HG03354 (cell line): ENCODE measurements around the gene GNAZ.

Experiments
- ATAC-seq: cut with Tn5 transposase; IDR thresholded peaks from one replicate; pipeline ENCODE4 v1.9.1; 2021; ENCODE audit warnings: mild to moderate bottlenecking; ENCODE audit not compliant: unreplicated experiment, poor library complexity, severe bottlenecking

Gene GNAZ

GRCh38 chr22:23073526-23074229 lies 3.4 kb downstream of the GNAZ start:
- no peak for ATAC-seq

DNA sequence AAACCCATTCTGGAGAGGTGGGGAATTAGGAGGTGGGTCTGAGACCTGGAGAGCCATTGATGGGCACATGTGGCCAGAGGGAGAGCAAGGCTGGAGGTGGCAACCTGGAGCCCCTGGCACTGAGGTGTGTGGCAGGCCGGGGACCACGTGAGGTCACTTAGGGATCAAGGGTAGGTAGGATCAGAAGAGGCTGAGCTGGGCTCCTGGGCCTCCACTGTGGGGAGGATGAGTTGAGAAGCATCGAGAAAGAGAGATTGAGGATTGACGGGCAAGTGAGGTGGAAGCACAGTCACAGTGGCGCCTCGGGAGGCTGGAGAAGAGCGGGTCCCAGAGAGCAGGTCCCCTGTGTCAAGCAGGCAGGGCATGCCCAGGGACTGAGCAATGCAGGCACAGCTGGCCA lies 4.1 kb downstream of the GNAZ start:
- ATAC-seq, result no peak

DNA sequence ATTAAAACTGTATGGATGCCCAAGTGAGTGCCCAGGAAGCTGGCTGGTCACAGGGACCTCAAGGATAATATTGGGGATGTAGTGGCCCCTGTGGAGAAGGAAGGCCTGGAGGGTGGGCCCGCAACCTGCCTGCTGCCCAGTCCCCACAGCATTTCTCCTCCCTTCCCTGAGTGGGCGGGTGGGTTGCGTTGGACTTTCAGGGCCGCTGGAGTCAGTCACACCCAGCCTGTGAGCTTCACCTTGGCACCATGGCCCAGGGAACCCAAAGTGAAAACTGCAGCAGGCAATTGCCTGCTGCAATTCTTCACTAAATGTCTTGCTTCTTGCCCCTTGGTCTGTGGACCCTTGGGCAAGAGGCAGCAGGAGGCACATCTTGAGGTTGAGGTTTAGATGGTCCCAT lies 4.7 kb downstream of the GNAZ start:
- no peak for ATAC-seq

DNA sequence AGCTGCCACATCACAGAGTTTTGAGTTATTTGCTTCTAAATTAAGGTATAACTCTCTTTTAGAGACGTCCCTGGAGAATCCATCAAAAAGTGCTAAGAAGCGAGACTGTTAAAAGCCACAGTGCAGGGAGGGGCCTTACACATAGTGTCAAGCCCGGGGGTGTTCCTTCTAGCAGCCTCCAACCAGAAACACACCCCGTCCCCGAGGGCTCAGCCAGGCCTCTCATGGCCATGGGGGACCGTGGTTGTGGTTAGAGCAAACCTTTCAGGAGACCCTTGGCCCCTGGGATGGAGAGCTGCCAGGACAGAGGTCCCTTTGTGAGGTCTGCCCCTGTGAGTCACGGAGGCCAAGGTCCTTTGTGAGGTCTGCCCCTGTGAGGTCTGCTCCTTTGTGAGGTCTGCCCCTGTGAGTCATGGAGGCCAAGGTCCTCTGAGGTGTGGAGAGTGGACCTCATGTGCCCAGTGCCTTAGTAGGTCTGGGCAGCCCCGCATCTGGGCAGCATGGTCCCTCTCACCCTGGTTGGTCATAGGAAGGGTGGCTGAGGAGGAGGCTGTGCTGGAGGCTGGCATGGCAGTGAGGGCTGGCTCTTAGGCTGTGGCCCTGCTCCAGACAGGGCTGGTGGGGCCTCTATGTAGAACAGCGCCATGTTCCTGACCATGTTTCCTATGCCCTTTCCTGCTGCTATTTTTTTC lies 5.4 kb downstream of the GNAZ start:
- ATAC-seq, result no peak

DNA sequence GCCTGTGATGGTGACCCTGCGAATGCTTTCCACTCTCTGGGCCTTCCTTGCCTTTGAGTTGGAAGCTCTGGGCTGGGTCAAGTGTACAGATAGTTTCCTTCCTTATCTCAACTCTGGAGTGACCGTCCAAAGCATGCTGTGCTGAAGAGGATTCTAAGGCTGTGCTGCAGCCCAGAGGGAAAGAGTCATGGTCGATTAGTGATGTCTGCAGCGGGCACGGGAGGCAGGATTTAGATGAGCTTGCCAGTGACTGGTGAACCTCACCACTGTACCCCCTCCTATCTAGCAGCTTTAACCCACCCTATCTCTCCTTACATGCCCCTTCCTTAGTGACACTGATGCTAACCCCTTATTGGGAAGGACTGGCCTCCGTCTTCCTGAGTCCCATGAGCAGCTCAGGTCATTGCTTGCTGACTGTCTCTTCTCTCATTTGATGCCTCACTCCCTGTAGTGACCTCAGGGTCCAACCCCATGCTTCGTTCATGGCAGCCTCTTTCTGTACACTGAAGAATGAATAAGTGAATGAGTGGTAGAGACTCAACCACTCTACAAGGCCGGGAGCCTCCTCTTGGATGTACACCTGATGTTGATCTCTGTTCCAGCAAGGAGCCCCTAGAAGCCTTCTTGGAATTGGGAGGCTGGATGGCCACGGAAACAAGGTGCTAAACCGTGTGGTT lies 6.7 kb downstream of the GNAZ start:
- ATAC-seq, result no peak

GRCh38 chr22:23077627-23078461 lies 7.5 kb downstream of the GNAZ start:
- ATAC-seq, result no peak

GRCh38 chr22:23078462-23078787 lies 8.1 kb downstream of the GNAZ start:
- no peak for ATAC-seq

- no peak for ATAC-seq
Observed at GRCh38 chr22:23079240-23079768, 9.0 kb downstream of the GNAZ start.

- no peak for ATAC-seq
Observed at GRCh38 chr22:23079814-23080521, 9.6 kb downstream of the GNAZ start.

GRCh38 chr22:23080613-23081290 lies 10.4 kb downstream of the GNAZ start:
- no peak for ATAC-seq

DNA sequence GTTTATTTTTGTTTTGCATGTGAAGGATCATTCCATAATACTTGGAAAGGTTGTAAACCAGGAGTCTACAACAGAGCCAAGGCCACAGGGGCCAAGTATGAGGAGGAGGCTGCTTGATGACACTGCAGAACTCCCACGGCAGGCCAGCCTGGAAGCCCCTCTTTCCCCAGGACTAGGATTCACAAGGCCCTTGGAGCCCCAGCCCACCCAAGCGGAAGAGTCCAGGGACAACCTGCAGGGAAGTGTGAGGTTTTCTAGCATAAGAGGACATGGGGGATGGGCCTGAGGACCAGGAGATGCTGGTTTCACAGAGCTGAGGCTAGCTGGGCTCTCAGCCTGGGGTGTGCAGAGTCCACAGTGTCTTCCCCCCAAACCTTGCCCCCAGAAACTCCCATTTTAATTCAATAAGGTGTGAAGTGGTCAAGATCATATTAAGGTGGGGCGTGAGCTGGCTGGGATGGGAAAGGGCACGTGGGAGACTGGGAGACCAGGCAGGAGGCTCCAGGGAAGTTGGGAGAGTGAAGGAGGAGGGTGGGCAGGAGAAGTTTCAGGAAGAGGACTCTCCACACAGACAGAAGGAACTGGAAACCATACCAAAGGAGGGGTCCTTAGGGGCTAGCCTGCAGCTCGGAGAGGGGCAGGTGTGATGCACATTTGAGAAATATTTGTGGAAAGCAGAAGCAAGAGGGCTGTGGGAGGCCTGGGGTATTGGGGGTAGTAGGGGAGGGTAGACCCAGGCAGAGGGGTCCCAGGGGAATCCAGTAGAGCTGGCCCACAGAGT lies 12.4 kb downstream of the GNAZ start:
- no peak for ATAC-seq

GRCh38 chr22:23083315-23084021 lies 13.1 kb downstream of the GNAZ start:
- ATAC-seq, result no peak

DNA sequence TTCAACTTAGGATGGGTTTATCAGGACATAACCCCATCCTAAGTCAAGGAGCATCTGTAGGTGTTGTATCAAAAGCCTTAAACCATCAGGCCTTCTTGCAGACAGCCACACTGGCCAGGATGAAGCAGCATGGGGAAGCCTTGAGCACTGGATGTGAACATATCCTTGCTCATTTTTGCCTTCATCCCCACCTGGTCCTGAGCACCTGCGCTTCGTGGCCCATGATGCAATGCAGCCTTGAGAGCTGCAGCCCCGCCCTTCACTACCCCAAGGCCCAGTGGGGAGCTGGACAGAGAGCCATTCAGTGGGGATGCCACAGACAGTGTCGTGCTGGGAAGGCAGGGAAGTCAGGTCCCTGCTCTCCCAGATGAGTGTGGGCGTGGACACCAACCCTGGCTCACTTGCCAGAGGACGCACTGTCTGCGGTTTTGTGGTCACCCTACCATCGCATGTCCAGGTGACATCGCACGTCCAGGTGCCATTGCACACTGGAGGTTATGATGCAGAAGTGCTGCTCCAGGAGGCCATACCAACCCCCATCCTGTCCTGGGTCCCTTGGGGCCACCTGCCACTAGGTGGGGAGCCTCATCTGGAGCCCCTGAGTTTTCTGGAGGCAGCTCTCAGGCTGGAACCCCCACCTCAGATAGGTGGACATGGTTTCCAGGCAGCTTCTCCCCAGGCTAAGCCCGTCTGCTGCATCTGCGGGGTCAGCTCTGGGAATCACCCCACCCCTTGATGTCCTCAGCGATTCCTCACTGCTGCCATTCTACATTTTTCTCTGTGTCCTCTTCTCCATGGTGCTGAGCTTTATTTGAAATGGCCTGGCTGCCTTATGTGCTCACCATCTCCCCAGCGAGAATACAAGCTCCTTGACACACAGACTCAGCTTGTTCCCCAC lies 14.4 kb downstream of the GNAZ start:
- ATAC-seq, result no peak

DNA sequence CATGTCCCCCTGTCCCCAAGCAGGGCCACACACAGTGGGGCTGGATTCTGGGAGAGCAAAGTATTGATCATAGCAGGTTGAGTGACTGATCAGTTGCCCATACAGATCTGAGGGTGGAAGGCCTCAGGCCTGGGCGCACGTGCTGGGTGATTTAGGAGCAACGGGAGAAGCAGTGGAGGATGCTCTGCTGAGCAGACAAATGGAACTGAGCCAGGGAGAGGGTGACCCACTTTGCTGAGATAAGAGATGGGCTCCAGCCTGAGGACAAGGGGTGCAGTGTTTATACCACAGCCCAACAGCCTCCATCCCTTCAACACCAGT lies 15.0 kb downstream of the GNAZ start:
- ATAC-seq, result no peak

DNA sequence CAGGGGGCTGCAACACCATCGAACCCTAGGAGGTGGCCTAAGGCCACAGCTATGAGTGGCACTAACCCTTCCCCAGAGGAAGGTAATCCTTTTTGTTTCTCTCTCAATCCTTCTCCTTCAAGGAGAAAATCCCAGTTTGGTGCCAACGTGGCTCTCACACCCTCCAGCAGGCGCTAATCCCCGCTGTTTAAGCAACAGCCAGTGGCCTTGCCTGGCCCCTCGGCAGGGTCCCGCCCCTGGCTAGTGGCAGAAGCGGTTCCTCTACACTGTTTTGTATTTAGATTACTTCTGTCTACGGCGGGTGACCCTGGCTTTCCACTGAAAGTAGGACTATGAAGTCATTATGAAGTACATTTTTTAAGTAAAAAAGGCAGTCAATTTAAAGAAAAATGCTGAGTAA lies 15.5 kb downstream of the GNAZ start:
- no peak for ATAC-seq

DNA sequence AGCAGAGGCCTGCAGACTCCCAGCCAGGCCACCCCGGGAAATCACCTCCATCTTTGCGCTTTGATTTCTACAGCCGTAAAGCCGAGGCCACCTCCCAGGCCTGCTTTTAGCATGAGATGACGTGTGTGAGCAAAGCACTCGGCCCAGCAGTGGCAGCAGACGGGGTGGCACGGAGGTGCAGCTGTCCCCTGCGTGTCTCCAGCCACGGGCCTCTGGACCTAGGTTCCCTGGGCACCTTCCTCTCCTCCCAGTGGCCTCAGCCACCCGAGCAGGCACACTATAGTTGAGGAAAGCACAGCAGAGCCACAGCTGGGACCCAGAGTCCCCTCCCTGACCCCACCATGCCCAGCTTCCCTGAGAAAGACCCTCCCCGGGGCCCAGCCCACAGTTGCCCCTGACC lies 15.9 kb downstream of the GNAZ start:
- no peak for ATAC-seq

DNA sequence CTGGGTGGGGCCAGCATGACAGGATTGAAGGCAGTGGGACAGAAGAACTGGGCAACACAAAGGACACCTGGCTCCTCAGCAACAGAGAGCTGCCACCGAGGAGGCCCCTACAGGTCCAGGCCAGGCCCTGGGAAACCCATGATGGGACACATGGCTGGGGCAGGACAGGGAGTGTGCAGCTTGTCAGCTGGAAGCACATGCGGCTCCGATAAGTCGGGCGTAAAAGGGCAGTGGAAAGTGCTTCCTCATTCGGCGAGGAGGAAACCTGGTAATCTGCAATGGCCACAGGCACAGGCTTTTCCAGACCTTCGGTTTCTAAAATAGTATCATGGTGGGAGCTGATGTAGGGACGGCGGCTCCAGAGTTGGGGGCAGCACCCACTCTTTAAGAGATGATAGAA lies 16.5 kb downstream of the GNAZ start:
- no peak for ATAC-seq
